Keratinocyte (primary cell): ENCODE results near the gene PLXNA1. TPM values are rescaled to one million over a fixed set of nuclear protein-coding genes. Genes with fewer than 3 reads are reported as not detected.

ENCODE experiments used
- DNase-seq: peaks from one replicate; pipeline ENCODE4 v3.0.0-alpha.2; 2011; ENCODE audit warnings: low read depth, missing footprints, low spot score
- FAIRE-seq: peaks from 2 replicates; lab custom pipeline; 2011; peaks lifted over from hg19 to GRCh38; lab: Jason Lieb, UNC
- H2AFZ ChIP-seq: 2 replicates; pipeline ENCODE4 v1.6.0; 2012; ENCODE audit warnings: low read length, control low read depth, inconsistent platforms; ENCODE audit not compliant: control insufficient read depth
- H3K27ac ChIP-seq: 2 replicates; pipeline ENCODE4 v1.5.1; 2011; ENCODE audit warnings: low read length; ENCODE audit not compliant: control insufficient read depth, insufficient read depth
- H3K27me3 ChIP-seq: 3 replicates; pipeline ENCODE4 v1.6.0; 2011; ENCODE audit warnings: low read length; ENCODE audit not compliant: control insufficient read depth, insufficient read depth; ENCODE audit errors: extremely low read depth
- H3K36me3 ChIP-seq, 2 experiments: 2 replicates in 1 of 2; 3 replicates in 1 of 2; pipeline ENCODE4 v1.5.1; 2011; ENCODE audit warnings: low read length in 2 of 2, mild to moderate bottlenecking in 1 of 2; ENCODE audit not compliant: control insufficient read depth in 2 of 2, insufficient read depth in 2 of 2; ENCODE audit errors: extremely low read depth in 1 of 2
- H3K4me1 ChIP-seq: 3 replicates; pipeline ENCODE4 v1.5.1; 2011; ENCODE audit warnings: low read length; ENCODE audit not compliant: control insufficient read depth, insufficient read depth; ENCODE audit errors: extremely low read depth
- H3K4me2 ChIP-seq: 3 replicates; pipeline ENCODE4 v1.6.0; 2011; ENCODE audit warnings: low read depth, low read length; ENCODE audit not compliant: control insufficient read depth, insufficient read depth; ENCODE audit errors: extremely low read depth
- H3K4me3 ChIP-seq, 3 experiments: fragments of 200-600 bp in 1 of 3; sonication (generic) in 1 of 3; 2 replicates in 2 of 3; 3 replicates in 1 of 3; pipeline ENCODE4 v1.5.1; 2011 to 2016; ENCODE audit warnings: low read length in 3 of 3, mild to moderate bottlenecking in 3 of 3, control low read depth in 2 of 3, inconsistent platforms in 1 of 3, low read depth in 1 of 3, mixed read lengths in 1 of 3, mixed run types in 1 of 3, moderate library complexity in 1 of 3; ENCODE audit not compliant: control insufficient read depth in 2 of 3, insufficient read depth in 2 of 3; ENCODE audit errors: extremely low read depth in 1 of 3
- H3K79me2 ChIP-seq: 2 replicates; pipeline ENCODE4 v1.6.0; 2012; ENCODE audit warnings: low read length; ENCODE audit not compliant: control insufficient read depth, insufficient read depth
- H3K9ac ChIP-seq: 3 replicates; pipeline ENCODE4 v1.6.0; 2011; ENCODE audit warnings: low read length; ENCODE audit not compliant: control insufficient read depth, insufficient read depth; ENCODE audit errors: extremely low read depth
- H3K9me1 ChIP-seq: 3 replicates; pipeline ENCODE4 v1.6.0; 2011; ENCODE audit warnings: low read length; ENCODE audit not compliant: control insufficient read depth, insufficient read depth; ENCODE audit errors: extremely low read depth
- H3K9me3 ChIP-seq: 2 replicates; pipeline ENCODE4 v1.5.1; 2012; ENCODE audit warnings: low read depth, low read length; ENCODE audit not compliant: control insufficient read depth
- H4K20me1 ChIP-seq: 3 replicates; pipeline ENCODE4 v1.6.0; 2011; ENCODE audit warnings: low read length; ENCODE audit not compliant: control insufficient read depth, insufficient read depth; ENCODE audit errors: extremely low read depth
- EZH2 ChIP-seq: IDR thresholded peaks from one replicate; pipeline ENCODE4 v1.6.1; 2012; ENCODE audit warnings: inconsistent platforms, mild to moderate bottlenecking, low read length, moderate library complexity
- dilution Hi-C: fragments of 300-500 bp; cut with MboI; formaldehyde crosslinking; loops from one replicate; pipeline ENCODE4 v1.7.0; 2020; ENCODE audit warnings: low sequenced_read_pairs; ENCODE audit not compliant: extremely low pct_ligation_motif_present
- polyA plus RNA-seq, 5 experiments: library from polyadenylated mRNA; depleted of rRNA in 3 of 5; stranded (reverse) in 3 of 5; stranded (forward) in 1 of 5; unstranded in 1 of 5; fragments of >200 nt; gene quantifications; 1 replicate in 1 of 5; 2 replicates in 3 of 5; 3 replicates in 1 of 5; pipeline versions ENCODE4 v1.2.1 to v1.2.3, GENCODE V29; 2011 to 2012; ENCODE audit warnings: missing spikeins in 2 of 5, low read depth in 1 of 5, low replicate concordance in 1 of 5
- TF ChIP-seq, protein P1 (sequence below), 3 experiments: IDR thresholded peaks in 1 of 3; conservative IDR thresholded peaks in 1 of 3; optimal IDR thresholded peaks in 1 of 3; 2 replicates in 2 of 3; 3 replicates in 1 of 3; pipeline versions ENCODE3 to v1.5.1; 2011; ENCODE audit warnings: low read length in 3 of 3, mild to moderate bottlenecking in 3 of 3, moderate library complexity in 2 of 3, control low read depth in 1 of 3, inconsistent platforms in 1 of 3; ENCODE audit not compliant: insufficient read depth in 2 of 3; ENCODE audit errors: extremely low read depth in 1 of 3

The PLXNA1 gene
- polyA plus RNA-seq, 1 donor (not counting 4 experiments of a cell fraction or from before 2014, with no cell fraction given) = 38.4 TPM

DNA sequence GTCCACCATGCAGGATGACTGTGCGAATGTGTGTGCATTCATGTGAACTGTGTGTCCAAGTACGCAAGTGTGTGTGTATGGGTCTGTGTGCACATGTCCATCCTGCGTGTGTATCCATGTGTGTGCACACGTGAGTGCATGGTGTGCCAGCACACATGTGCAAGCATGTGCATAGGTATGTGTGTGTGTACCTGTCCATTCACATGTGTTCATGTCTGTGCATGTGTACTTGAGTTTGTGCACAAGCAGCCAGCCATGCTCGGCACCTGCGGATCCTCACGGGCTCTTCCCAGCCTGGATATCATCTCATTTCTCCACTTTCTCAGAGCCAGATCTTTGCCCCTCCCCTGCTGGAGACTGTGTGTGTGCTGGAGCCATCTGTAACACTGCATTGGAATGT, 18.7 kb upstream of the PLXNA1 start:
- Histone ChIP-seq H3K27ac (no peak overlapping the region), H3K4me1 (peaks cover 30% of the 10 kb centered on the region), H3K79me2 (no peaks in the 10 kb centered on the region), H3K27me3 (no peaks in the 10 kb centered on the region), H2AFZ (no peak overlapping the region), H3K9me1 (no peaks in the 10 kb centered on the region), H4K20me1 (no peaks in the 10 kb centered on the region), H3K4me3 (no peak overlapping the region), H3K36me3 (no peaks in the 10 kb centered on the region), H3K4me2 (no peak overlapping the region), H3K9me3 (no peaks in the 10 kb centered on the region), H3K9ac (no peak overlapping the region)
- dilution Hi-C loops = no loop called here
- TF ChIP-seq, protein P1, sequence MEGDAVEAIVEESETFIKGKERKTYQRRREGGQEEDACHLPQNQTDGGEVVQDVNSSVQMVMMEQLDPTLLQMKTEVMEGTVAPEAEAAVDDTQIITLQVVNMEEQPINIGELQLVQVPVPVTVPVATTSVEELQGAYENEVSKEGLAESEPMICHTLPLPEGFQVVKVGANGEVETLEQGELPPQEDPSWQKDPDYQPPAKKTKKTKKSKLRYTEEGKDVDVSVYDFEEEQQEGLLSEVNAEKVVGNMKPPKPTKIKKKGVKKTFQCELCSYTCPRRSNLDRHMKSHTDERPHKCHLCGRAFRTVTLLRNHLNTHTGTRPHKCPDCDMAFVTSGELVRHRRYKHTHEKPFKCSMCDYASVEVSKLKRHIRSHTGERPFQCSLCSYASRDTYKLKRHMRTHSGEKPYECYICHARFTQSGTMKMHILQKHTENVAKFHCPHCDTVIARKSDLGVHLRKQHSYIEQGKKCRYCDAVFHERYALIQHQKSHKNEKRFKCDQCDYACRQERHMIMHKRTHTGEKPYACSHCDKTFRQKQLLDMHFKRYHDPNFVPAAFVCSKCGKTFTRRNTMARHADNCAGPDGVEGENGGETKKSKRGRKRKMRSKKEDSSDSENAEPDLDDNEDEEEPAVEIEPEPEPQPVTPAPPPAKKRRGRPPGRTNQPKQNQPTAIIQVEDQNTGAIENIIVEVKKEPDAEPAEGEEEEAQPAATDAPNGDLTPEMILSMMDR (optimal IDR thresholded peaks at IDR 0.05 in 1 of 3, IDR thresholded peaks at IDR 0.05 in 1 of 3, conservative IDR thresholded peaks at IDR 0.05 in 1 of 3; ENCODE audit: extremely low read depth in 1 of 3, insufficient read depth in 2 of 3, low read length in 3 of 3) = no peak
- no peak for TF ChIP-seq EZH2
- DNase-seq (no peak), FAIRE-seq (no peak)

DNA sequence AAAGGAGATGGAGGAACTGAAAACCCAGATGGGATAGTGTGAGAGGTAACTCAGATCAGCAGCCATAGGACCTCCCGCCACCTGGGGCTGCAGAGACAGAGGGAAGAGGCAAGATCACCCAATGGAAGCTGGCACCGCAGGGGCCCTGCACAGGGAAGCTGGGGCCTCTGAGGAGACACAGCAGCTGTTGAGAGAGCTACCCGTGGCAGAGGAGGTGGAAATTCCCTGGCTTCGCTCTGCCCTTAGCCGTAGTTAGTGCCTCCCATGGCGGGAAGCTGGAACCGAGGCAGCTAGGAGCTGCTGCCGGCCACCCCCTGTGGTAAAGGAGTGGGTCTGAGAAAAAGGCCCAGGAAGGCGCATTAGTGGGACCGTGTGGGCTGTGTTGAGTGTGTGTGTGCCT, 18.0 kb upstream of the PLXNA1 start:
- Histone ChIP-seq H3K79me2 (no peaks in the 10 kb centered on the region), H4K20me1 (no peaks in the 10 kb centered on the region), H3K27me3 (no peaks in the 10 kb centered on the region), H3K4me2 (no peak overlapping the region), H3K9ac (no peak overlapping the region), H2AFZ (no peak overlapping the region), H3K9me1 (no peaks in the 10 kb centered on the region), H3K9me3 (no peaks in the 10 kb centered on the region), H3K27ac (no peak overlapping the region), H3K36me3 (no peaks in the 10 kb centered on the region), H3K4me3 (no peak overlapping the region), H3K4me1 (peaks cover 26% of the 10 kb centered on the region)
- DNase-seq = no peak
- dilution Hi-C loops = no loop called here
- FAIRE-seq = no peak
- no peak for TF ChIP-seq EZH2
- TF ChIP-seq, protein P1 (optimal IDR thresholded peaks at IDR 0.05 in 1 of 3, IDR thresholded peaks at IDR 0.05 in 1 of 3, conservative IDR thresholded peaks at IDR 0.05 in 1 of 3; ENCODE audit: extremely low read depth in 1 of 3, insufficient read depth in 2 of 3, low read length in 3 of 3) = no peak
